Activated CD4-positive, alpha-beta T cell treated with anti-CD3 and anti-CD28 coated beads, Interleukin-2, Interleukin-6, amounts not matched to agents 100 ng/mL and 50 ng/mL, durations not matched to agents 16 hours and 8 hours (primary cell): ENCODE results near the gene NR1H2.
"Not testable (repeated sequence)": the region's sequence is repeated elsewhere in the genome, so short reads cannot be mapped to it uniquely, and the experiment has no call there.

ENCODE experiments used
- DNase-seq: peaks from one replicate; pipeline ENCODE4 v3.0.0-alpha.2; 2020

The NR1H2 gene

DNA sequence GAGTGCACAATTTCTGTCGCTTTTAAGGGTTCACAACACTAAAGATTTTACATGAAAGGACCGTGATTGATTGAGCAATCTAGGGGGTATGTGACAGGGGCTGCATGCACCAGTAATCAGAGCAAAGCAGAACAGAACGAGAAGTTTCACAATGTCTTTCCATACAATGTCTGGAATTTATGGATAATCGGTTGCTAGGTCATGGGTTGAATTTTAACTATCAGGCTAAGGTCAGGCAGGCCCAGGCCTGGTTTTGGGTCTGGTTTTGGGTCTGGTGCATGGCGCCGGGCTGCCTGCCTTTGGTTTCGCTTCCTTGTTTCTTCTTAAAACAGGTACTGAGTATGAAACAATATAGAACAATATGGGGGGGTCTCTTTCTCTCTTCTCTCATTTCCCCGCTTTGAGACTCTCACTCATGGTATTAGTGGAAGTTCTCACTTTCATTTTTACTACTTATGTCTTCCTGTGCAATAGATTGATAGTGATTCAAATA lies 29.1 kb upstream of the NR1H2 start:
- peak; percentile 78 for DNase-seq

DNA sequence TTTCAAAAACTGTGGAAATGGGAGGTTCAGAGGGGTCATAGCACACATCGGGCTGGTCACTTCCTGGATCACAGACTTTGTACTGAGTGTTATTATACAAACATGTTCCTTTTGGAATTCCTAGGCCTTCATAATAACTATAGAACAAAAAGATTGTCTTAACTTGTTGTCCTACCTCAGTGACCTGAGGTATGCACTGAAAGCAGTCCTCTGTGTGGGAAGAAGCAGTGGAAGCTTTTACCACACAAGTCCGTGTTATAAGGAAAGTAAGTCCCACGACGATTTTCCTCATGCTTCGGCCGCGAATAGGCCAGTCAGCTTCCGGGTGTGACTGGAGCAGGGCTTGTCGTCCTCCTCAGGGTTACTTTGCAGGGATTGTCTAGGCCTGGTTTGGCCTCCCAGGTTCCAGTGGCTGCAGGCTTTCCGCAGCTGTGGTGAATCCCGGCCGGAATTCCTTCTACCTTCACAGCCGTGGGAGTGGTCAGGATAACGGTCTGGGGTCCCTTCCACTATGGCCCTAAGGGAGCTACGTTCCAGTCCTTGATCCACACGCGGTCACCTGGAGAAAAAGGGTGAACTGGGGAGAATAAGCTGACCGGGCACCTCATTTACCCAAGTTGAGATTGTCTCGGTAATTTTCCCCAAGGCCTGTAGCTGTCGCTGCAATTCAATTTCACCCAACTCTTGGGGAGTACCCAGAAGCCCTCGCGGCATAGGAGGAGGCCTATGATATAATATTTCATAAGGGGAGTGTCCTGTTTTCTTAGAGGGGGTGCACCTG lies 26.8 kb upstream of the NR1H2 start:
- no peak for DNase-seq

DNA sequence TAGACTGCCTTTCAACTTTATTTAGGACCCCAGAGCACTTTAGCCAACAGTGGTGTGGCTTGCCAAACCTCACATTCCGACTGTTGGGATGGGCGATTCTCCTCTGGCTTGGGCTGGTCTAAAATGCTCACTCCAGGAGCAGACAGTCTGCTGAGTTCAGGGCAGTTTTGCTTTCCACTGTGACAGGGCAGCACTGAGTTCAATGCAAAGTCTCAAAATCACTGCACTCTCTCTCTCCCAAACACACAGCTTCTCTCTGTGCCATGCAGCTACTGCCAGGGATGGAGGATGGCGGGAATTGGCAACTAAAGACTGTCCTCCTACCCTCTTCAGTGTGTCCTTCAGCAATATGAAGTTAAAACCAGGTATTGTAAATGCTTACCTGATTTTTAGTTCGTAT lies 24.0 kb upstream of the NR1H2 start:
- DNase-seq: no peak

DNA sequence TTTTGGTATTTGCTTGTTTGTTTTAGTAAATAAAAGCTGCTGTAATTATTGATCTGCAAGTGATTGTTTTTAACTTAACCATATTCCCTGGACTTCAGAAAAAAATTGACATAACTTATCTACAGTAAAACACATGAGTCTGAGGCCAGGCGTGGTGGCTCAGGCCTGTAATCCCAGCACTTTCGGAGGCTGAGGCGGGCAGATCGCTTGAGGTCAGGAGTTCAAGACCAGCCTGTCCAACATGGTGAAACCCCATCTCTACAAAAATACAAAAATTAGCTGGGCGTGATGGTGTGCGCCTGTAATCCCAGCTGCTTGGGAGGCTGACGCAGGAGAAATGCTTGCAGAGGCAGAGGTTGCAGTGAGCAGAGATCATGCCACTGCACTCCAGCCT lies 22.8 kb upstream of the NR1H2 start:
- not testable (repeated sequence) for DNase-seq

DNA sequence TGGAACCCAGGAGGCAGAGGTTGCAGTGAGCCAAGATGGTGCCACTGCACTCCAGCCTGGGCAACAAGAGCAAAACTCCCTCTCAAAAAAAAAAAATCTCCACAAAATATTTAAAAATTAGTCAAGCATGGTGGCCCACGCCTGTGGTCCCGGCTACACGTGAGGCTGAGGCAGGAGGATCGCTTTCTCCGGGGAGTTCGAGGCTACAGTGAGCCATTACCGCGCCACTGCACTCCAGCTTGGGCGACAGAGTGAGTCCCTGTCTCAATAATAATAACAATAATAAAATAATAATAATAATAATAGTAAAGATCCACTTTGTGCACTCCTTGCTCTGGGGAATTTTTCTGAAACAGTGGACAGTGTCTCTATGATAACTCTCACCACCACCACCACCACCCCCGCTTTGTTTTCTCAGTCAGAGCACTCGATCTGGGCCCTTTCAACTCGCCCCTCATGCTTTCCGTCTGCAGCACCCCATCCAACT lies 19.5 kb upstream of the NR1H2 start:
- no peak for DNase-seq

DNA sequence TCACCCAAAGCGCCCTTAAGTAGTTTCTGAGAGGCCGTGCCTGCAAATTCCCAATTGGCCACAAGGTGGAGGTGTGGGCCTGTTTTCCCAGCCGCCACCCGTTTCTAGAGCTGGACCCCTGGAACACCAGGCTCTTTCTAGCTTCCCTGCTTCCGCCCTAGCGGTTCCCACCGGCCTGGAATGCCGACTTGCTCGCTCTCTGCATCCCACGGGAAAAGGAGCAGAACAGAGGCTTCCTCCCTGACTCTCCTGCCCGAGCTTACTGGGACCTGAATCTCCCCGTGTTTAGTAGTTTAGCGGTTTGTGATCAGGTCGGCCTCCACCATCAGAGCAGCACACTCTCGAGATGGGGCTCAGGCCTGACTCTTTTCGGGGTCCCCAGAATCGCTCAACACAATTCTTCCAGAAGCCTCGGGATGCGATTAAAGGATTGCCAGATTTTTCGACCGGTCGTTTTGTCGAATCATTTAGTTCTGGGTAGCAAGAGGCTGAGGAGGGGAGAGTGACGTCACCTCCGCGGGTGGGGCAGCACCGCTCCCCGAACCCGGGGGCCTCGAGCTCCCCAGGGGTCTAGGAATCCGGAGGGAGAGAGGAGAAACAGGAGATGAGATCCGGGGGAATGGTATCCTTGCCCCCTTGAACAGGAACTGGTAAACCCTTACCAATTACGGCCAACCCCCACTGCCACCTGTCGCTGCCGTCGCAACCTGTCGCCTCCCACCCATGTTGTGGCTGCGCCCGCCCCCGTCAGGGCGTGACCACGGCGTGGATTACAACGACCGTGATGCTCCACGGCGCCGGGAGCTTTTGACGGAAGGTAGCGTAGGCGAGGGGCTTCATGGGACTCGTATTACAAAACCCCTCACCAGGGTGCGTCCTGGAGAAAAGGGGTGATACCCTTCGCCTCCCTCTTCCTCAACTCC lies 18.8 kb upstream of the NR1H2 start:
- peak; percentile 89 for DNase-seq

DNA sequence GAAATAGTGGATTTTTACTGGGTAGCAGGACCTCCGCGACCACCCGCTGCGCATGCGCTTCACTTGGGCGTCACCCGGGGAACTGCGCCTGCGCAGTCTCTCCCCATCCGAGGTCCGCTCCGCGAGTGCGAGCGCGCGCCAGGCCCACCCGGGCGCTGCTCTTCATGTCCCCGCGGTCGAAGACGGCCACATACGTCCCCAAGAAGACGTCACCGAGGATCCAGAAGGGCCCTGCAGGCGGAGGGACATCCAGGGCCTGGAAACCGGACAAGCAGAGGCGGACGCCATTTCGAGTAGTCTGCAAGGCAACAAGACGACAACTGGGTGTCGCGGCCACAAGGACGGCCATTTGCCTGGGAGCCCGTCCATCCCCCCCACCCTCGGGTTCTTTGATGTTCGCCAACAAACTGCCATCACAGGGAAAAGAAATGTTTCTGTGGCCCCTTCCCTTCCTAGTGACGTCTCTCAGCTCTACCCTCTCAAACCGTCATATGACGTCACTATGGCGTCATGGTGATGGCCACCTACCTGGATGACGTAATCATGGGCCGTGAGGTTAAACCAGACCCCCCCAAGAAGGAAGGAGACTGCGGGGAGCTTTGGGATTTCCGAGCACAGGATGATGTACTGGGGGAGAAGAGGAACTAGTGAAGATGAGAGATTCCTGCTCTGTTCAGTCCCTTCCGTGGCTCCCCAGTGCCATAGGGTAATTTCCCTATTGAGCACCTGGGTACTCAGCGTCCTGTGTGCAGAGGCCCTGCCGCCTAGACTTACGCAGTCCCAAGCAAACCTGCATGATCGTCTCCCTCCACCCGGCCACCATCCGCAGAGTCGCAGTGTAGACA lies 17.6 kb upstream of the NR1H2 start:
- peak; percentile 85 for DNase-seq

DNA sequence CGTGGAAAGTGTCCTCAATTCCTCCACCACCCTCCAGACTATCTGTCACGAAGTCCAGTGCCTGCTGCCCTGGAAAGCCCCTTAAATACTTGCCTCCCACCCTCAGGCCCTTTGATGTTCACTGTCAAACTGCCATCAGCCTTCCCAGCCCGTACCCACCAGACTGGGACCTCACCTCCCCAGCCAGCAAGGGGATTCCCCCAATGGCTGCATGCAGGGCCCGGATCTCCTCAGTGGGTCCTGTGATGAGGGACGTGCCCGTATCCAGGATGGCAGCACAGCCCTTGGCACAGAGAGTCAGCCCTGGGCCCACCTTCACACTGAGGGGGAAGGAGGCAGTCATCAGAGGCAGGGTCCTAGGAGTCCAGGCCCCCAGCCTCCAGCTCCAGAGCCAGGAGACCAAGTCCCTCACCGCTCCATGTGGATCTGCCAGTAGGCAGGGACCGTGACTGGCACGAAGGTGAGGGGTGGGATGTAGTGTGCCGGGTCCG lies 16.9 kb upstream of the NR1H2 start:
- no peak for DNase-seq

DNA sequence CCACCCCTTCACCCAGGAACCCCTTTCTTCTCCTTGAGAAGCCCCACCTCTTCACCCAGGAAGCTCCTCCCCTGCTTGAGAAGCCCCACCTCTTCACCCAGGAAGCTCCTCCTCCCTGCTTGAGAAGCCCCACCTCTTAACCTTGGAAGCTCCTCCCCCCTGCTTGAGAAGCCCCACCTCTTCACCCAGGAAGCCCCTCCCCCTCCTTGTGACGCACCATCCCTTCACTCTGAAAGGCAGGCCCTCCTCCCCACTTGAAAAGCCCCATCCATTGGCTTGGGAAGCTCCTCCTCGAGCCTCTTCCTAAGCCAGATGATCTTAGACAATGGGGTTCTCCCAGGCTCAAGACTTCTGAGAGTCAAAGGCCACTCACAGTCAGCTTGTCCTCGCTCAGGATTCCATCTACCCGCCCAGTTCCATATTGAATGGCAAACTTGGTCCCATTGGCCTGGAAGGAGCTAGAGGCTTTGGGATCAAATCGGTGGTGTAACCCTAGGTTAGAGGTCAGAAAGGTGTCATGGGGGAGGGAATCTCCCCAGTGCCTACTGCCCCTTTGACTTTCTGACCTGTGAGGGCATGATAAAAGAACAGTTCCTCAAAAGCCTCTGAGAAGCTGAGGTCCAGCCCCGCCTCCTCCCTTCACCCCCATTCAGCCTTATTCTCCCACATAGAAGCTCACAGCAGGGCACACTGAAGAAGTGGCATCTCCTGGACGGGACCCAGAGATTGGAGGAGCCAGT lies 14.8 kb upstream of the NR1H2 start:
- DNase-seq: peak; percentile 53

DNA sequence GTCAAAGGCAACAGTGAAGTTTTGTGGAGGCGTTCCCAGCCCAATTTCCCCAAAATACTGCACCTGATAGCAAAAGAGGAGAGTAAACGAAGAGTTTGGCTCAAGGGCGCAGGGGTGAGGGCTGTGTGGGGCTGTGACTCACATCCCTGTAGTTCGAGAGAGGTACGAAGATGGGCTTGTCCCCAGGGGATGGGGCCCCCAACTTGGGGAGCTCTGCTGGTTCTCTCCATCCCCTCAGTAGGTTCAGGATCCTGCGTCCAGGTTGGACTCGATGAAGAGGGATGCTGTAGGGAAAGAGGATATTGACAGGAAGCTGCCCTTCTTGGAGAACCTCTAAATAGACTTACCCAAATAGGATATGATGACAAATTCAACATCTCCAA lies 14.2 kb upstream of the NR1H2 start:
- no peak for DNase-seq

DNA sequence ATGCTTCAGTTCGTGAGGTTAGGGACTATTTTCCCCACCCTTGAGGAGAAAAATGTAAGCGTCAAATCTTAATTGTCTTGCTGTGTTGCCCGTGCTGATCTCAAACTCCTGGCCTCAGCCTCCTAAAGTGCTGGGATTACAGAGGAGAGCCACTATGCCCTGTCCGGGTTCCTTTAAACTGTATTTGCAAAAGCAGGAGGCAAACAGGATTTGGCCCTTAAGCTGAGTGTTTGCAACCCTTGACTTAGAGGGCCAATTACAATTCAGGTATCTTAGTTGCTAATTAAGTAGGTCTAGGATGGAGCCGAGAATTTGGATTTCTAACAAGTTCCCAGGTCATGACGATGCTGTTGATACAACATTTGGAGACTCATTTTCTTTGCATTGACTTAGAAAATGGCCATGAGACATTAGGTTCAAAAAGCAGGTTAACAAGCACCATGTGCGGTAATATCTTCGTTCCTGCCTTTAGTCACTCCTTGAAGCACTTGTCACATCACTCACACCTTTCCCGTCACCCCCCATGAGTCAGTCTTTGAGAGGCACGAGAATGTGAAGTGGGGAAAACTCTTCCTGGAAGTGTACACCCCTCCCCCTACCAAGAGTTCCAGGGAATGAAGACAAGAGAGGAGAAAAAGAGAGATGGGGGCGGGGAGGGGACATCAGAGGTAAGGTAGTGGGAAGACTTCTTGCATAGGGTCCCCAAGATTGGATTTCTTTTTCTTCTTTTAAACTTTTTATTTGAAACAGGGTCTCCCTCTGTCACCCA lies 13.4 kb upstream of the NR1H2 start:
- DNase-seq: peak; percentile 84

DNA sequence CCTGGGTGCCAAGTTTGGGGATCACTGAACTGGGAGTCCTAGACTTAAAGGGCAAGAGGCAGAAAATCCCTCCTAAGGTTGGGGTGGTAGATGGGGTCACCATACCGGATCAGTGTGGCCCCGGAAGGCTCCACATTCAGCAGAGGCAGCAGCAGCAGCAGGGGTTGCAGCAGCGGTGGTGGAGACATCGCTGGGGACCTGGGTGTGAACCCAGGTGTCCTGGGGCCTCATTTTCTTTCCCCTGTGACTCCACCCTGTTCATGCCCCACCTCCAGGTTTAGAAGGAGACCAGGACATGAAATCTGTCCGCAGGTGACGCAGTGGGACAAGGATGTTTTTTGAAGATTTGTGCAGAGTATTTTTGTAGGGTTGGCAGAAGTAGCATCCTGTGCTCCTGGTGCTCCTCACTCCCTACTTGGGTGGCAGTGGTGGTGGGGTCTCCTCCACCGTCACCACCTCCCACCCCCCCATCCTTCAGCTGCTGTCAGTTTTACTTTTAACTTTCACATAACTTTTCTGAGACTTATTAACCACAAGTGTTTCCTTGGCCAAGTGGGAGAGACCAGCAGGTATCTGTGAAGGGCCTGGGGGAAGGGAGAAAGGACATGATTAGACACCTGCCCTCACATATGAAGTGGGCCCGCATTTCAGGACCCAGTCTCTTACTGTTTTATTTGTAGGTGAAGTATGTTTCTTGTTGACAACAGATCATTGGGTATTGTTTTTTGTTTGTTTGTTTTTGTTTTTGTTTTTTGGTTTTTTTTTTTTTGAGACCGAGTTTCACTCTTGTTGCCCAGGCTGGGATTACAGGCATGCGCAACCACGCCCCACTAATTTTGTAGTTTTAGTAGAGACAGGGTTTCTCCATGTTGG lies 10.6 kb upstream of the NR1H2 start, which contains the start of gene NAPSA:
NAPSA (minus strand) TSS at position 206 of the 873 bp plus-strand sequence; CDS start at position 188, 18 bp downstream.
- no peak for DNase-seq

DNA sequence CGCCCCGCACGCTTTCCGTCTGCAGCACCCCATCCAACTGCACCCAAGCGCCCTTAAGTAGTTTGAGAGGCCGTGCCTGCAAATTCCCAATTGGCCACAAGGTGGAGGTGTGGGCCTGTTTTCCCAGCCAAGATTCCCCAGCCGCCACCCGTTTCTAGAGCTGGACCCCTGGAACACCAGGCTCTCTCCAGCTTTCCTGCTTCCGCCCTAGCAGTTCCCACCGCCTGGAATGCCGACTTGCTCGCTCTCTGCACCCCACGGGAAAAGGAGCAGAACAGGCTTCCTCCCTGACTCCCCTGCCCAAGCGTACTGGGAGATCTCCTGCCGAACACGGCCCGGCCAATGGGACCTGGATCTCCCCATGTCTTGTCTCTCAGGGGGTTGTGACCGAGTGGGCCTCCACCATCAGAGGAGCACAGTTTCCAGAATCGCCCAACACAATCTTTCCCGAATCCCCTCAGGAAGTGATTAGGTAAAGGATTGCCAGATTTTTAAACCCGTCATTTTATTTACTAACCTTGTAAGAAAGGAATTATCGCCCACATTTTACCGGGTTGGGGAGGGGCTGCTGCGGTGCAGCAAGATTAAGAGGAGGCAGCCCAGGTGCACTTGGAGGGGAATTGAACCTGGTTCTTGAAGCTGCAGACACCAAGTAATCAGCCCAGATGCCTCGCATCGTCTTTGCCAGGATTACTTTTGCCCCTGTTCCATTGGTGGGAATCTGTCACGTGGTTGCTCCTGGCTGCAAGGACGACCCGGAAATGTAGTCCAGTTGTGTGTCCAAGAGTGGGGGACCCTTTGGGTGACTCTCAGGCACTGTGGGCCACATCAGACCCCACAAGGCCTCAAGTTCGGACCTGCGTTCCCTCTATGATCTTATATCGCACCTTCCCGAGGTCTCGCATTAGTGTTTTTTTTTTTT lies 7.3 kb upstream of the NR1H2 start:
- DNase-seq: peak; percentile 89

DNA sequence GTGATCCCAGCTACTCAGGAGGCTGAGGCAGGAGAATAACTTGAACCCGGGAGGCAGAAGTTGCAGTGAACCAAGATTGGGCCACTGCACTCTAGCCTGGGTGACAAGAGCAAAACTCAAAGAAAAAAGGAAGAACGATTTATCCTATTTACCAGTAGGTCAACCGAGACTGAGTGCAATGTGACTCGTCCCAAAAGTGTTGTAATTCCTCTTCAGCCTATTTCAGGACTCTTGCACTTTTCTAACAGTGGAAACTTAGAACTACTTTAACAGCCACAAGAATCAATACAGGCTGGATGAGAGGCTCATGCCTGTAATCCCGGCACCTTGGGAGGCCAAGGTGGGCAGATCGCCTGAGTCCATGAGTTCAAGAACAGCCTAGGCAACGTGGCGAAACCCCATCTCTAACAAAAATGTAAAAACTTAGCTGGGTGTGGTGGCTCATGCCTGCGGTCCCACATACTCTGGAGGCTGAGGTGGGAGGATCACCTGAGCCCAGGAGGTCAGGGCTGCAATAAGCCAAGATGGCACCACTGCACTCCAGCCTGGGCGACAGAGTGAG lies 4.3 kb upstream of the NR1H2 start:
- no peak for DNase-seq

DNA sequence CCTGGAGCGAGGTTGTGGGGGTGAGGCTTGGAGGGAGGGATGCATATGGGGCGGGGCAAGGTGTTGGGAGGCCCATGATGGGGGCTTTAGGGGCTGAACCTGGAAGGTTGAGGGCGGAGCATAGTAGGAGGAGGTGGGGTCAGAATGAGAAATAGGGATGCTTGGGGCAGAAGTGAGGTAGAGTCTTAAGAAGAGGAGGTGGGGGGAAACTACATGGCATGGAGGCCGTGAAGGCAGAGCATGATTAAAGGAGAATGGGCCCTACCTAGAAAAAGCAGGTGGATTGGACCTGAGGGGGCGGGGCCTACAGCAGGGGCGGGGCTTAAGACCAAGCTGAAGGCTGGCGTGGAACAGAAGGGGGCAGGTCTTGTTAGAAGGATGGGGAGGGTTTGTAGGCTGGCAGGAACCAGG lies 799 bp downstream of the NR1H2 start:
- peak; percentile 55 for DNase-seq

DNA sequence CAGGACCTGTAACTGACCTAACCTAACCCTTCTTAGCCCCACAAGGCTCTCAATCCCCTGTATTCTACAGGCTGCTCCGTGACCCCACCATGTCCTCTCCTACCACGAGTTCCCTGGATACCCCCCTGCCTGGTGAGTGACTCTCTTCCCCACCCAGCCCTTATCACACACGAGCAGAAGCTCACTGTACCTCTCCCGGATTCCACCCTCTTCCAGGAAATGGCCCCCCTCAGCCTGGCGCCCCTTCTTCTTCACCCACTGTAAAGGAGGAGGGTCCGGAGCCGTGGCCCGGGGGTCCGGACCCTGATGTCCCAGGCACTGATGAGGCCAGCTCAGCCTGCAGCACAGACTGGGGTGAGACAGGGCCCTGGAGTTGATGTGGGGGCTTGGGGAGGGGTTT lies 1.3 kb downstream of the NR1H2 start:
- DNase-seq: no peak

DNA sequence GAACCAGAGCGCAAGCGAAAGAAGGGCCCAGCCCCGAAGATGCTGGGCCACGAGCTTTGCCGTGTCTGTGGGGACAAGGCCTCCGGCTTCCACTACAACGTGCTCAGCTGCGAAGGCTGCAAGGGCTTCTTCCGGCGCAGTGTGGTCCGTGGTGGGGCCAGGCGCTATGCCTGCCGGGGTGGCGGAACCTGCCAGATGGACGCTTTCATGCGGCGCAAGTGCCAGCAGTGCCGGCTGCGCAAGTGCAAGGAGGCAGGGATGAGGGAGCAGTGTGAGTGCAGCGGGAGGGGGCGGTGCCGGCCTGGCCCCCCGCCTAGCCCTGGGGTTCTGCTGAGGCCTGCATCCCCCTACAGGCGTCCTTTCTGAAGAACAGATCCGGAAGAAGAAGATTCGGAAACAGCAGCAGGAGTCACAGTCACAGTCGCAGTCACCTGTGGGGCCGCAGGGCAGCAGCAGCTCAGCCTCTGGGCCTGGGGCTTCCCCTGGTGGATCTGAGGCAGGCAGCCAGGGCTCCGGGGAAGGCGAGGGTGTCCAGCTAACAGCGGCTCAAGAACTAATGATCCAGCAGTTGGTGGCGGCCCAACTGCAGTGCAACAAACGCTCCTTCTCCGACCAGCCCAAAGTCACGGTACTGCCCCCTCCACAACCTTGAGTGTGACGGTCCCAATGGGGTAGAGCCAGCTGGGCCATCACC lies 2.1 kb downstream of the NR1H2 start:
- DNase-seq: no peak

DNA sequence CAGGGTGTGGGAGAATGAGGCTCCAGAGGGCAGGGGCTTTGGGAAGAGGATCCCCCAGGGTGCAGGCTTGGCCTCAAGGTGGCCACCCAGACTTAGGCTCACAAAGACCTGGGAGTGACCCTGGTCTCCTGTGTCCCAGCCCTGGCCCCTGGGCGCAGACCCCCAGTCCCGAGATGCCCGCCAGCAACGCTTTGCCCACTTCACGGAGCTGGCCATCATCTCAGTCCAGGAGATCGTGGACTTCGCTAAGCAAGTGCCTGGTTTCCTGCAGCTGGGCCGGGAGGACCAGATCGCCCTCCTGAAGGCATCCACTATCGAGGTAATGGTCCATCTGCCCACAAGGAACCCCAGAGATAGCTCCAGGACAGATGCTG lies 2.6 kb downstream of the NR1H2 start:
- DNase-seq: no peak
